ENCODE data around the gene GTF2IRD2.
"Not testable (repeated sequence)": the region's sequence is repeated elsewhere in the genome, so short reads cannot be mapped to it uniquely, and the experiment has no call there.

The GTF2IRD2 gene

DNA sequence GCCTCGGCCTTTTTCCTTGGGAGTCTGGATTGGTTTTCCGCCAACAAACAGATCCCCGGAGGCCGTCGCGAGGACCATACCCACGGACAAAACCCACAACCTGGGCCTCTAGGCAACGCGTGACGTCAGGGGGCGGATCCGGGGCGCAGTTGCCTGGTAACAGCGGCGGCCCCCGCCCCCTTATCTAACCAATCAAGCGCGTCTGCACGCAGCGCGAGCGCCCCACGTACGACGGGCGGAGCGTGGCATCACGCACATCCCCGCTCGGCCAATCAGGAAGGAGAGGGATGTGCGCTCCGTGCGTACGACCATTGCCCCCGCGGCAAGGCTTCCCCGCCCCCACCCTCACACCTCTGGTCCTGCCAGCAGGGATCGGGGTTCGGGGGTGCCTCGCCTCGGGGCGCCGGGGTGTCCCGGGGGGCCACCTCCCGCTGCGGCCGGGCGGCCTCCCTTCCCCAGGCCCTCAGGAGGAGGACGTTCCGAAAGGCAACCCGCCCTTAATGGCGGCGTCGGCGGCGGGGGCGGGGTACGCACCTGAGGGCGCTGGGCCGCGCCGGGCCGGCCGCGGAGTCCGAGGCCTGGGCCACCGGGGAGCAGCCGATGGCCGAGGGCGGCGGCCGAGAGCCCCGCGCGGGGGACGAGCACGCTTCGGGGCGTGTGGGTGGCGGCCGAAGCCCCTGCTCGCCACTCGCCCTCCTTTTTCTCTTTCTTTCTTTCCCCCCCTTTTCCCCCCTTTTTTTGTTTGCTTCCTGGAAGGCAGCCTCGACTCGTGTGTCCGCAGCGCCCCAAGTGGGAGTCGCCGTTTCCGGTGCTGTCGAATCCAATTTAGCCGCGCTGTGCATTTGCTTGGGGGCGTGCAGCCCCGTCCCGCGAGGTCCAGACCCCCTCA is at the start of gene GTF2IRD2:
Gene GTF2IRD2 (minus strand): TSS at position 773 of the 889 bp plus-strand sequence. CDS start 15,227 bp downstream, outside the sequence.
- DNase-seq (ENCODE audit: low spot score): not testable (repeated sequence)

DNA sequence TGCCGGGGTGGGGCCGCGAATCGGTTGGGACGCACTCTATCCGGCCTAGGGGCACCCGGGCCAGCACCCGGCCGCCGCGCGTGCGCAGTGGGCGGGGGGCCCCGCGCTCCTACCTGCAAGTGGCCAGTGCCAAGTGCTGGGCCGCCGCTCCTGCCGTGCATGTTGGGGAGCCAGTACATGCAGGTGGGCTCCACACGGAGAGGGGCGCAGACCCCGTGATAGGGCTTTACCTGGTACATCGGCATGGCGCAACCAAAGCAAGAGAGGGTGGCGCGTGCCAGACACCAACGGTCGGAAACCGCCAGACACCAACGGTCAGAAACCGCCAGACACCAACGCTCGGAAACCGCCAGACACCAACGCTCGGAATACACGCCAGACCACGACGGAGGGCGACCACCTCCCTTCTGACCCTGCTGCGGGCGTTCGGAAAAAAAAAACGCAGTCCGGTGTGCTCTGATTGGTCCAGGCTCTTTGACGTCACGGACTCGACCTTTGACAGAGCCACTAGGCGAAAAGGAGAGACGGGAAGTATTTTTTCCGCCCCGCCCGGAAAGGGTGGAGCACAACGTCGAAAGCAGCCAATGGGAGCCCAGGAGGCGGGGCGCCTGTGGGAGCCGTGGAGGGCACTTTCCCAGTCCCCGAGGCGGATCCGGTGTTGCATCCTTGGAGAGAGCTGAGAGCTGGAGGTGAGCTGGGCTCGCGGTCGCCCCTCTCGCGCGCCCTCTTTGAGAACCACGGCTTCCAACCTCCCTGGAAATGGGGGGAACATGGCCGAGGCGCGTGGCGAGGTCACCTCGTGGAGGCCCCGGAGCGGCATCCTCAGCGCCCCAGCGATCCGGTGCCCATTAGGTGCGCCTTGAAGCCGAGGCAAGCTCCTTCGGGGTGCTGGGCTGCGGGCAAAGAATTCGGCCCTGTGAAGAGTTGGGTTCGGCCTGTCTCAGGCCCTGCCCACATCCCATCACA is 39.0 kb upstream of the GTF2IRD2 start:
- DNase-seq (ENCODE audit: low spot score): not testable (repeated sequence)

DNA sequence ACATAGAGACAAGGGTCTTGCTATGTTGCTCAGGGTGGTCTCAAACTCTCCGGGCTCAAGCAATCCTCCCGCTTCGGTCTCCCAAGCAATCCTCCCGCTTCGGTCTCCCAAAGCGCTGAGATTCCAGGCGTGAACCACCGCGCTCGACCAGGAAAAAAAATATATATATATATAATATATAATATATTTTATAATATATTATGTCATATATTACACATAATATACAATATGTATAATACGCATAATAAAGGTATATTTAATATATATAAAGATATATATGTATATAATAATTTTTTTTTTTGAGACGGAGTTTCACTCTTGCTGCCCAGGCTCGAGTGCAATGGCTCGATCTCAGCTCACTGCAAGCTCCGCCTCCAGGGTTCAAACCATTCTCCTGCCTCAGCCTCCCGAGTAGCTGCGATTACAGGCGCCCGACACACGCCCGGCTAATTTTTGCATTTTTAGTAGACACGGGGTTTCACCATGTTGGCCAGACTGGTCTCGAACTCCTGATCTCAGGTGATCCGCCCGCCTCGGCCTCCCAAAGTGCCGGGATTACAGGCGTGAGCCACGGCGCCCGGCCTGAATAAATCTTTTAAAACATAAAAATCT is 38.2 kb upstream of the GTF2IRD2 start:
- not testable (repeated sequence) for DNase-seq (ENCODE audit: low spot score)

DNA sequence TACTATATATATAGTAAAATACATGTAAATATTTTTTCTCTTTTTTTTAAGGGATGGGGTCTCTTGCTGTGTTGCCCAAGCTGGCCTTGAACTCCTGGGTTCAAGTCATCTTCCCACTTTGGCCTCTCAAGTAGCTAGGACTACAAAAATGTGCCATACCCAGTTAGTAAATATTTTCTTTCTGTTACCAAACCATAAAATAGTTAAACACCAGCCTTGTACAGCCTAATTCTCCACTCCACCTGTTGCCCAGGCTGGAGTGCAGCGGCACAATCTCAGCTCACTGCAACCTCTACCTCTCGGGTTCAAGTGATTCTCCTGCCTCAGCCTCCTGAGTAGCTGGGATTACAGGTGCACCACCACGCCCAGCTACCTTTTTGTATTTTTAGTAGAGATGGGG is 33.9 kb upstream of the GTF2IRD2 start:
- not testable (repeated sequence) for DNase-seq (ENCODE audit: low spot score)

DNA sequence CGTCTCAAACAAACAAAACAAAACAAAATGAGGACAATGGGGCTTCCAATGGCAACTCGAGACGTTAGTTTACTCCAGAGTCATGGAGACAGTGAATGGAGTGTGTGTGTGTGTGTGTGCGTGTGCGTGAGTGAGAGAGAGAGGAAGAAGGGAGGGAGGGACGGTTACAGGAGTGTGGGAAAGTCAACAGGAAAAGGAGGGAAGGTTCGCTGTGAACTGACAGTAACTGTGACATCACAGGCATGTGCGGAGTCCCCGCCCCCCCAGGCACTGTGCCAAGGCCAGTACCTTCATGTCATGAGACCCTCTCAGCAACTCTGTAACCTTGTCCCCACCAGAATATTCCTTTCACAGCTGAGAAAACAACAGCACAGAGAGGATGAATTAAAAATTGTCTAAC is 30.7 kb upstream of the GTF2IRD2 start:
- not testable (repeated sequence) for DNase-seq (ENCODE audit: low spot score)

- DNase-seq (ENCODE audit: low spot score): not testable (repeated sequence)
Observed at GRCh38 chr7:74874748-74875512, 23.5 kb upstream of the GTF2IRD2 start.

GRCh38 chr7:74874104-74874747 is 22.8 kb upstream of the GTF2IRD2 start:
- not testable (repeated sequence) for DNase-seq (ENCODE audit: low spot score)

GRCh38 chr7:74872542-74872941 is 21.1 kb upstream of the GTF2IRD2 start:
- not testable (repeated sequence) for DNase-seq (ENCODE audit: low spot score)

- DNase-seq (ENCODE audit: low spot score): not testable (repeated sequence)
Observed at GRCh38 chr7:74865777-74866176, 14.4 kb upstream of the GTF2IRD2 start.

DNA sequence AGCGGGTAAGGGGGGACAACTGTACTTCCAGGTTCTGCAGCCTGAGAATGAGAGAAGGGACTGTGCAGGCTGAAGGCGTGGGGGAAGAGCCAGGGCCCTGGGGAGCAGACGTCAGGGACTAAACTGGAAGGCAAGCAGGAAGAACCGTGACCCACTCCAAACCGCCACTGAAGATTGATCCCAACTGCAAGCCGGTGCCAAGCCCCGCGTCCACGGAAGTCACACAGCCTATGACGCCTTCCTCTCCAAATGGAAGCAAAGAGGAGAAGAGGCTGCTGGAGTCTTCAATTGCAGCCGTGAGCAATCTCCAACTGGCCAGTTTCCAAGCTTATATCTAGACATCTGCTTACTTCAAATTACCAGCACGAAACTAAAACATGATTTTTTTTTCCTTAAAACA is 1.6 kb downstream of the GTF2IRD2 start:
- DNase-seq (ENCODE audit: low spot score): not testable (repeated sequence)

- not testable (repeated sequence) for DNase-seq (ENCODE audit: low spot score)
Observed at GRCh38 chr7:74830411-74830810, 21.0 kb downstream of the GTF2IRD2 start.

- not testable (repeated sequence) for DNase-seq (ENCODE audit: low spot score)
Observed at GRCh38 chr7:74829959-74830358, 21.4 kb downstream of the GTF2IRD2 start.

DNA sequence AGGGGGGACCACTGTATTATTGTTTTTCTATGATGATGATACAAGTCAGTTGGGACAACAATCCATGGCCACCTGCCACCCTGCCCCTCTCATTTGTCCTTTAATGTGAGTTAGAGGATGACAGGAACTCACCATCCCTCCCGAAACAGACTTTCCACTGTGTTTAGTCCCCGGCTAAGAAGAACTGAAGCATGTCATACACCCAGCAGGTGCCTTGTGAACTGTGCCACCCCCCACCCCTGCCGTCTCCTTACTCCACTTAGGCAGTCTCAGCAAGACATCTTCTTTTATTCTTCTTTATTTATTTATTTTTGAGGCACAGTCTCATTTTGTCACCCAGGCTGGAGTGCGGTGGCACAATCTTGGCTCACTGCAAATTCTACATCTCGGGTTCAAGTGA is 30.1 kb downstream of the GTF2IRD2 start:
- not testable (repeated sequence) for DNase-seq (ENCODE audit: low spot score)

- not testable (repeated sequence) for DNase-seq (ENCODE audit: low spot score)
Observed at GRCh38 chr7:74820146-74820805, 31.1 kb downstream of the GTF2IRD2 start.

GRCh38 chr7:74815882-74816281 is 35.5 kb downstream of the GTF2IRD2 start:
- DNase-seq (ENCODE audit: low spot score): not testable (repeated sequence)

GRCh38 chr7:74798644-74799043 is 52.8 kb downstream of the GTF2IRD2 start:
- not testable (repeated sequence) for DNase-seq (ENCODE audit: low spot score)

GRCh38 chr7:74797848-74798622 is 53.4 kb downstream of the GTF2IRD2 start:
- DNase-seq (ENCODE audit: low spot score): not testable (repeated sequence)

DNA sequence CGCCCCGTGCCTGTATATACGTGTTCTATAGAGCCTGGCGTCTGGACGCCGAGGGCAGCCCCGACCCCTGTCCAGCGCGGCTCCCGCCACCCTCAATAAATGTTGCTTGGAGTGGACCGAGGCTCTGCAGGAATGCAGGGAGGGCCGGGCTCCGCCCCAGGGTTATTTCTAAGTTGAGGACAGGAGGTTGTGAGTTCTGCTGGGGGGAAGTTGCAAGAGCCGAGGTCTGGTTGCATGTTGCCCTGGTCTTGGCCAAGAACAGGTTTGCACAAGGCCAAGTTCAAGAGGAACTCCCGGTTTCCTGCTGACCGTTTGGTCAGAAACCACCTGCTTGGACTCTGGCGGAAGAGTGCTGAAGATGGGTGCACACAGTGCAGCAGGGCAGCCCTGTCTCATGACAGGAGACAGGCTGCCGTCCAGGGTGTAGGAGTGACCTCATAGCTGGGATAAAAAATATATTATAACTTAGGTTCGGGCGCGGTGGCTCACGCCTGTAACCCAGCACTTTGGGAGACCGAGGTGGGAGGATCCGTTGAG is 62.1 kb downstream of the GTF2IRD2 start:
- not testable (repeated sequence) for DNase-seq (ENCODE audit: low spot score)

Measured in COLO829 (cell line).